VCaP (cell line): ENCODE data around the gene CYLD.

ENCODE experiments used
- H3K27ac ChIP-seq: fragments of 450-650 bp; 2 replicates; pipeline ENCODE4 v1.5.1; 2017
- TF ChIP-seq, protein P1 (sequence below): fragments of 450-650 bp; conservative IDR thresholded peaks from 2 replicates; pipeline ENCODE4 v1.5.1; 2017; ENCODE audit warnings: mild to moderate bottlenecking, moderate library complexity

The CYLD gene

DNA sequence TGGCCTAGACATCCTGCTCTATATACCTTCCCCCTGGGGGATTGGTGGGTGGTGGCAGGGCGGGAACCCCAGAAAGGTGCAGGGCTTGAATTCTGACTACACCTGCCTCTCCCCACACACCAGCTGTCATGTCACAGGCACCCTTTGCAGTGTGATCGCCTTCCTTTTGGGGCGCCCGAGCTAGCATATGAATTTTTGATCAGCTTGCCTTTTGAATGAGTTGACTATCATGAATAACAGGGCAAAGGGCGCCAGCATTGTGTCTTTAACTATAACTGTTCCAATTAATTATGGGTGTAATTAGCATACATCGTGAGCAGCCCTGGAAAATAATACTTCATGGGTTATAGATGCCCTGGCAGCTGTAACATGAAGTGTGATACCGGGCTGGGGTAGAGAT lies 72.7 kb downstream of the CYLD start:
- no peak overlapping the region for H3K27ac ChIP-seq
- TF ChIP-seq, protein P1, sequence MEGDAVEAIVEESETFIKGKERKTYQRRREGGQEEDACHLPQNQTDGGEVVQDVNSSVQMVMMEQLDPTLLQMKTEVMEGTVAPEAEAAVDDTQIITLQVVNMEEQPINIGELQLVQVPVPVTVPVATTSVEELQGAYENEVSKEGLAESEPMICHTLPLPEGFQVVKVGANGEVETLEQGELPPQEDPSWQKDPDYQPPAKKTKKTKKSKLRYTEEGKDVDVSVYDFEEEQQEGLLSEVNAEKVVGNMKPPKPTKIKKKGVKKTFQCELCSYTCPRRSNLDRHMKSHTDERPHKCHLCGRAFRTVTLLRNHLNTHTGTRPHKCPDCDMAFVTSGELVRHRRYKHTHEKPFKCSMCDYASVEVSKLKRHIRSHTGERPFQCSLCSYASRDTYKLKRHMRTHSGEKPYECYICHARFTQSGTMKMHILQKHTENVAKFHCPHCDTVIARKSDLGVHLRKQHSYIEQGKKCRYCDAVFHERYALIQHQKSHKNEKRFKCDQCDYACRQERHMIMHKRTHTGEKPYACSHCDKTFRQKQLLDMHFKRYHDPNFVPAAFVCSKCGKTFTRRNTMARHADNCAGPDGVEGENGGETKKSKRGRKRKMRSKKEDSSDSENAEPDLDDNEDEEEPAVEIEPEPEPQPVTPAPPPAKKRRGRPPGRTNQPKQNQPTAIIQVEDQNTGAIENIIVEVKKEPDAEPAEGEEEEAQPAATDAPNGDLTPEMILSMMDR = no peak

GRCh38 chr16:50815382-50815781 lies 73.5 kb downstream of the CYLD start:
- TF ChIP-seq, protein P1 = no peak
- H3K27ac ChIP-seq = no peak overlapping the region

- H3K27ac ChIP-seq = no peak overlapping the region
These were observed 75.1 kb downstream of the CYLD start for GRCh38 chr16:50816901-50817555.

DNA sequence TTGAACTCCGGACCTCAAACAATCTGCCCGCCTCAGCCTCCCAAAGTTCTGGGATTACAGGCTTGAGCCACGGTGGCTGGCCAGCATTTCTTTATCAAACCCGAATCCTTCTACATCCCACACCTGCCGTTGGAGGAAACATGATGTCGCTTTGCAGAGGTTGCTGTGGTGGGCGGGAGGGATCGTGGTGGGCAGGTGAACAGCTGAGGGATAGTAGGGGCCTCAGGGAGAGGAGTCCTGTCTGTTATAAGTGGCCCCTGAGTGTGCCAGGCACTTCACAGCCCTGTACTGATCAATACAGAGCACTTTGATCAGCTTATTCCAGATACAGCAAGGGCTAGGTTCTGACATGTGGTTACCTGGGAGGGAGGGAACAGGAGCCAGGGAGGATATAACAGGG lies 76.5 kb downstream of the CYLD start:
- TF ChIP-seq, protein P1 = no peak

More at GRCh38 chr16:50816901-50817555, 75.1 kb downstream of the CYLD start:
- TF ChIP-seq, protein P1 = no peak

GRCh38 chr16:50819706-50820105 lies 77.8 kb downstream of the CYLD start:
- H3K27ac ChIP-seq = no peak overlapping the region
- TF ChIP-seq, protein P1 = no peak

More for the DNA sequence above, 76.5 kb downstream of the CYLD start:
- H3K27ac ChIP-seq = no peak overlapping the region

DNA sequence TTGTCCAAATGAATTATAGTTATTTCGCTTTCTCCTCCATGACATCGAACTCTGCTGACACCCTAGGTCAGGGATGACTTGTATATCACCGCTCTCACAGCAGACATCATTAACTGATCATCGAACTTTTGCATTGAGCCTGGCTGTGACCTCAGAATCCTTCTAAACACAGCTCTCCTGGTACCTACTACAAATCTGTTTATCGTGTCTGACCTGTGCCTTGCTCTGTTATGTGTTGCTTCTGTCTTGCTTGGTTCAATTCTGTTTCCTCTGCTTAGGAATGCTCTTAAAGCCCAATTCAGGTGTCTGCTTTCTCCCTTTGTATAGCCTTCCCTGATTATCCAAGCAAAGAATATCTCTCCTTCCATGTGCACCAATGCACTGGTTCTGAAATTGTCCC lies 78.3 kb downstream of the CYLD start:
- TF ChIP-seq, protein P1 = no peak
- no peak overlapping the region for H3K27ac ChIP-seq

DNA sequence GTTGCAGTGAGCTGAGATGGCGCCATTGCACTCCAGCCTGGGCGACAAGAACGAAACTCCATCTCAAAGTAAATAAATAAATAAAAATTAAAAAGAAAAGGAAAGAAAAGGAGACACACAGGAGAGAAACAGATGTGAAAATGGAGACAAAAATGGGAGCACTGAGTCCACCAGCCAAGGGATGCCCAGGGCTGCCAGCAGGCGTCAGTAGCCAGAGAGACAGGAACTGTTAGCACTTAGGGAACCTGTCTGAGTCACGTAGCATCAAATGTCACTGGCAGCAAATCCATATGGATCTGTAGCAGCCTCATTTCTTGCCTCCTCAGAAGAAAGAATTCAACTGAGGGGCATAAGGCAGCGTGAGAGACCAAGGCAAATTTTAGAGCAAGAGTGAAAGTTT lies 79.7 kb downstream of the CYLD start:
- no peak overlapping the region for H3K27ac ChIP-seq
- TF ChIP-seq, protein P1 = no peak
